Stimulated activated CD4-positive, alpha-beta T cell treated with anti-CD3 and anti-CD28 coated beads, Interleukin-4, amount 100 ng/mL, for 1 hour (primary cell): ENCODE data around the gene LIMCH1.
A peak's percentile ranks its signal among the peaks of the same experiment; 100 is the strongest.
"Not testable (repeated sequence)": the region's sequence is repeated elsewhere in the genome, so short reads cannot be mapped to it uniquely, and the experiment has no call there.

ENCODE experiments used
- DNase-seq: peaks from one replicate; pipeline ENCODE4 v3.0.0-alpha.2; 2020

Gene LIMCH1

DNA sequence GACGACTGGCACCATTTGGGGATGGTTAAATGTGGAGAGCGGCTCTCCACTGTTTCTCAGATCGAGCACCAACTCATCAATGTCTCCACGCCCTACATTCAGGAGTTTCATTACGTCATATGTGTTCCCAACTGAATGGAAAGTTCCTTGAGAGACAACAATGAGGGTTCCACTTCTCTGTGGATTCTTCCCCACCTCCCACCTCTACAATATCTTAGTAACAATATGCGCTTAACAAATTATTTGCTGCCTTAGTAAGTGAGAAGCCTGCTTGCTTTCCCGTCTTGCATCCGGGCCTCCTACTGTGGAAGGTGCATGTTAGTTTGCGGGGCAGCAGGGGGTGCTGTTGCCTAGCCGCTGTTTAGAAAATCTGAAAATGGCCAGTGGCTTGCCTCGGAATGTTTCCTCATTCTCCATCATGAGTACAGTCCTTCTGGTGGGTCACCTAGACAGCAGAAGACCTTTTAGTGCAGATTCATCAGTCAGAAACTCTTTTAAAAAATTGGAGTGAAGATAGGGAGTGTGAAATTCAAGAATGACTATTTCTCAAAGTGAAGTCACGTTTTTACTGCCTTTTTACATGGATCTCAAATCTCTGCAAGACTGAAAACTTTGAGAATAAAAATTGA is 154.9 kb downstream of the LIMCH1 start:
- DNase-seq, result peak; percentile 25

DNA sequence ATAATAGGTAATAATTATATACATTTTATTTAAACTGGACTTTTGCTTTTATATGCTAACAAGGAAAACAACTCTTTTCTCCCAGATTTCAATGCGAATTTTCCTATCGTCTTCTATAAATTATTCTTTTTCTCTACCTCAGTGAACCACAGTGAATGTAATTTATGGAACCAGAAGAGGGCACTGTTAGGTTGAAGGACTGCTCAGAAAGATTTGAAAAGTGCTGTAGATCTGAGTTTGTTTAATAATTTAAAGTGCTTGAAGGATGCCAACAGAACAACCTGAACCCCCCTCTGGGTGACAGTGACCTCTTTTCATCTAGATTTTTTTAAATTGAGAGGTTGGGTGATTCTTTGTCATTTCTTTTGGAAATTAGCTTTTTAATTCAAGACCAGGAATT is 155.7 kb downstream of the LIMCH1 start:
- DNase-seq, result no peak

DNA sequence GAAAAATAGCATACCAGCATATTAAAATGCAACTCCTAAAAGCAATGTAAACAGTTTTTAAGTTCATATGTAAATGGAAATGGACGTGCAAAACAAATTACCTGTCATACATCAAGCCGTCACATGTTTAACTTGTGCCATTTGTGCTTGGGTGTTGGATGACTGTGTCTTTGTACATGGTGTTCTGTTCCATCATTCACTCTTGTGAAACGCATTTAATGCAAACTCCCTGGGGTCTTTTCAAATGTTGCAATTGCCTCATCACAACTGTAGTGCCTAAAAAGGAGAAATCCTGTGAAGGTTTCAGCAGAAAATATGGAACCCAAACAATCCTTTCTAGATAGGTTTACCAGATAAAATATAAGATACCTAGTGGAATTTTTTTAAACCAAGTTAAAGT is 158.2 kb downstream of the LIMCH1 start:
- DNase-seq, result no peak

- DNase-seq, result no peak
These were observed 158.8 kb downstream of the LIMCH1 start for GRCh38 chr4:41696763-41697162.

GRCh38 chr4:41701983-41702382 is 164.0 kb downstream of the LIMCH1 start:
- no peak for DNase-seq

DNA sequence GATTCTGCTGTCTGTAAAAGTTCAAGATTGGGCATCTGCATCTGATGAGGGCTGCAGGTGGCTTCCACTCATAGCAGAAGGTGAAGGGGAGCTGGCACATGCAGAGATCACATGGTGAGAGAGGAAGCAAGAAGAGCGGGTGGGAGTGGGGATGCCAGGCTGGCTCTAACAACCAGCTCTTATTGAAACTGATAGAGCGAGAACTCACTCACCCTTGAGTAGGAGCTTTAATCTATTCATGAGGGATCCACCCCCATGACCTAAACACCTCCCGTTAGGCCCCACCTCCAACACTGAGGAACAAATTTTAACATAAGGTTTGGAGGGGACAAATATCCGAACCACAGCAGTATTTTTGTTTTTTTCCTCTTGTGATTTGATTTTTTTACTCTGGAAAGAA is 164.8 kb downstream of the LIMCH1 start:
- no peak for DNase-seq

GRCh38 chr4:41703785-41704184 is 165.8 kb downstream of the LIMCH1 start:
- no peak for DNase-seq

DNA sequence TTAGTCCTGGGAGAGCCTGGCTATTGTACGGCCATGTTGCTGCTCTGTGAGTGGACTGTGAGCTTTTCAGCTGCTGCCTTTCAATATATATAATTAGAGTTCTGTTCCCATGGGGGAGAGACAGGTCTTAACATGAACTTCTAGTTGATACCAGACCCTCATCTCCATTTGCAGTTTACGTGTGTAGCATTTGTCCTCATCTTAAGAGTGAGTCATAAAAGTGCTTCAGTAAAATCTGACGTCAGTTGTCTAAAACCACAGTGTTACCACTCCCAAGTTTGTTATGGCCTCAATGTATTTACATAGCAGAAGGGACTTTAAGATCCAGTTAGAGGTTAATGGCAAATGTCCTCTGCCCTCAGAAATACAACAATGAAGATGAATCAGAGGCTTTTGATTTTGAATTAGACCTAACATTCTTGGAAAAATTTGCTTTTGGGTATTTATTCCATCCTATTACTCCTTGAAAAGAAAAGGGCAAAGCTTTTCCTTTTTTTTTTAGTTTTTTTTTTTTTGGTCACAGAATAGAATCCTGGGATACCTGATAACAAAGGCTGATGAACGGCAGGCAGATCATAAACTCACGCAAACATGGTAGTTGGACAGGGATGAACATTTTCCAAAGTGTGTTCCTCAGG is 172.0 kb downstream of the LIMCH1 start:
- no peak for DNase-seq

GRCh38 chr4:41711654-41712053 is 173.7 kb downstream of the LIMCH1 start:
- not testable (repeated sequence) for DNase-seq

- DNase-seq, result no peak
These were observed 174.5 kb downstream of the LIMCH1 start for GRCh38 chr4:41712425-41712824.

DNA sequence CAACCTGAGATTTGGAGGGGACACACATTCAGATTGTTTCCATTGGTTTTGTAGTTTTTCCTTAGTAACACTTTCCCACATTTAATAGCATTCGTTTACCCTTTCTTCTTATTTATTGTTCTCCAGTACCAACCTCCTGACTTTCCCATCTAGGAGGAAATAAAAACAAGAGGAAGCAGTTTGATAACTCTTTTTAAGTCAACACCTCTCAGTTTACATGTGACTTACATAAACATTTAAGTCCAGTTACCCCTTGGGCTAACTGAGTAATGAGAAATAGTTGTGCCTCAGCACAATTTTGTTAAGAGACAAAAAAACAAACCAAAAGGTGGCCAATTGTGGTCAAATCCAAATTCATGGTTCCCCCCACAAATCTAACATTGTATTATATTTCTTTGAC is 175.8 kb downstream of the LIMCH1 start:
- no peak for DNase-seq

DNA sequence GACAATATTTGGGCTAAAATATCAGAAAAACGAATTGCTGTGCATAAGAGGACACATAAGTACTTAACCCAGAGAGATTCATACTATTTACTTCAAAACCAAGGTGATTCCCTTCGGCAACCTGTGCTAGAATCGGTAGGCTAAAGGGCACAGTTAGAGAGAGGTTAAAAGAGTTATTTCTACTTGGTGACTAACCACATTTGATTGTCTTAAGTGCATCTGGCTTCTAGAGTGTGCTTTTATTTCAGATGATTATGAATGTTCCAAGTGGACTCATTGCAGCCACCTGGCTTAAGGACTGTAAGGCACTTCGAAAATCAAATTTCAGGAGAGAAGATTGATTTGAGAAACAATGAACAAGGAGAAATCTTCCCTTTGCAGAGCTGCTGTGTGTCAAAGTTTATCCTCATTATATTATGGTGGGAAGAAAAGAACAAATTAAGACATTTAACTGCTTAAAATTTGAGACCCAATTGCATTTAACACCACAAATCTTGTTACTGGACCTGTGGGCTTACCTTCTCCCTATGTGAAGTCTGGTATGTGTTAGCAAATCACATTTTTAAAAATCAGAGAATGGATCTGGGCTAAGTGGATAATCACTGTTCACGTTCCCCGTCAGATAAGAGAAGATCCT is 176.5 kb downstream of the LIMCH1 start:
- DNase-seq, result no peak

GRCh38 chr4:41715155-41715554 is 177.2 kb downstream of the LIMCH1 start:
- DNase-seq, result no peak

DNA sequence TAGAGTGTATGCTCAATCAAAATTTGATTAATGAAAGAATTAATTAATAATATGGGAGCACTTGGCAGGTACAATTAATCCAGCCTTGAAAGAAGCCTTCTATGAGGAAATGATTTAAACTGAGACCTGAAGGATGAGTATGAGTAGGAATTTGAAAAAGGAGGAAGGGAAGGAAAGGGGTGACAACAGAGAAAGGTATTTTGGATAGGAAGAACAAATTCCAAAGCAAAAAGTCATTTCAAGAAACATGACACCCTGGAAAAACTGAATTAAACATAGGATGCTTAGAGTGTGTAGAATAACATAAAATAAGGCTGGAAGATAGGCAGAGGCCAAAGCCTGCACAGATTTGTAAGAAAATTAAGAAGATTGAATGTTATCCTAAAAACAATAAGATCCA is 180.9 kb downstream of the LIMCH1 start:
- no peak for DNase-seq

DNA sequence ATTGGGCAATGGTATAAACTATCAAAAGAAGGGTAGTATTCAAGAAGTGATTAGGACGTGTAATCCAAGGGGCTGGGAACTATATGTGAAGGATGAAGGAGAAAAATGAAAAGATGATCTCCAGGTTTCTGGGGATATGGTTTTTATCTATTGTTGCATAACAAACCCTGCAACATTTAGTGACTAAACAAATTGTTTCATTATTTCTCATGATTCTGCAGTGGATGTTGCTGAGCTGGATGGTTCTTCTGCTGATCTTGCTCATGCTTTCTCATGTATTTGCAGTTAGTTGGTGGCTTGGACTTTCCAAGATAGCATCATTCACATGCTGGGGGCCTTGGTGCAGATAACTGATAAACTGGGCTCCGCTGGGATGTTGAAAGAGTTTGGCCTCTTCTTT is 181.5 kb downstream of the LIMCH1 start:
- DNase-seq, result no peak

- DNase-seq, result no peak
These were observed 184.2 kb downstream of the LIMCH1 start for GRCh38 chr4:41722181-41722580.

DNA sequence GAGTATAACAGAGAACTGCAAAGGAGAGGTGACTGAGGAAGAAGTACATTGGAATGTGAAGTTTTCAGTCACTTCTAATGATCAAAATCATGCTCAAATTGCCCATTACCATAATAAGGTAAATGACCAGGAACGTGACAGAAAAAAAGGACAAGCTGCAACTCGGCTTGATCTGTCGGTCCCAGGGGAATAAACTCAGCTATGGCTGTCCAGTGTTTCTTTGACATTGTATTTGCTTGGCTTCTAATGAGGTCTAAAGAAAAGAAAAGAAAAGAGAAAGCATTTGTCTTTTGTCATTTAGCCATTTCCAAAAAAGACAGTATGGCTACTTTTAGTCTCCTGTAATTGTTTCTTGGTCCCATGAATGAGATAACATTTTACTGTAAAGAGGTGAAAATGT is 185.3 kb downstream of the LIMCH1 start:
- no peak for DNase-seq

- DNase-seq, result no peak
These were observed 187.3 kb downstream of the LIMCH1 start for GRCh38 chr4:41725254-41725653.

DNA sequence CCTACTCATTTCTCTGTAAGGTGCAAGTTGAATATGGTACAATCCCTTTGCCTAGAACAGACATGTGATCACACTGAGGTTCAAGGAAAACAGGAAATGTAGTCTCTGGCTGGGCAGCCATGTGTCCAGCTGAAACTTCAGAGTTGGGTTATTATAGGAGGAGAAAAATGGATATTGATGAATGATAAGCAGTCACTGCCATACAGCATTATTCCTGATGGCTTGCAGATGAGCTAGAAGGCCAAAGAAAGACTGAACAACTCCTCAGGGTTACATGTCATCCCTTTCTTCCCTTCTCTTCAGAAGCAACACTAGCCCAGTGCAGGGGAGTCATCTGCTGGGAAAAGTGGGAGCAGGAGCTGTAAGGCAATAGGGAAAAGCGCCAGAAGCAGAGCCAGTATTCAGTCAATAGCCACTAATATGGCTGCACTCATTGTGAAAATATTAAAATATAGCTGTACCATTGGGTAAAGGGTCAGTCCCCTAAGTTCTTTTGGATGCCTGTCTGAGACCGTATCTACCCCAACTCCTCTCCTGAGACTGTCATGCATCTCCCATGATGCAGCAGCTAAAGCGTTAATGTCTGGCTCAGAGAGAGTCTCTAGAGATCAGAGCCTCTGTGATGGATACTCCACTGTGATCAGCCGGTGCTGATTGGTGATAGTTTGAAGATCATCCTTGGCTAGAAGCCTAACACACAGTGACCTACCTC is 190.1 kb downstream of the LIMCH1 start:
- no peak for DNase-seq

GRCh38 chr4:41728573-41728913 is 190.6 kb downstream of the LIMCH1 start:
- DNase-seq, result no peak

DNA sequence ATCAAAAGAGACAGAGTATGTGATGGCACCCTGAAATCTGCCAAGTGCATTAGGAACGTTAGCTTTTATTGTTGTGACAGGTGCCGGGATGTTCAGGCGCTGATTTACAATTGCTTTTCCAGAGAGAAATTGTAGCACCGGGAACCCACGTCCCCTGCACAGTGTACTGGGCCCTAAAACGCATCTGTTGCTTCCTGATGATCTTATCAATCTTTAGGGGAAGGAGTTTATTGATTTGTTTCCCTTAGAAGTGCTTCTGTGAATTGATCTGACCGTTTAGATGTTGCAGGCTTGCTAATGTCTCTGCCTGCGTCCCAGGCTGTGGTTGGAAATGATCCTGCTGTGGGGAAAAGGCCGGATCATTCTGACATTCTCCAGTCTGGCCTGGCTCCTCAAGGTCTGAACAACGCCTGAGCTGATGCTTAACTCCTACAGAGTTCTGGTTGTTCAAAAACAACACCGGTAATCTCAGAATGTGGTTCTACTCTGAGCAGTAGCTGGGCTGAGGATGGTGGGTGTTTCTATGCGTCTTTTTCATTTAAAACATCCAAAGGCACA is 193.7 kb downstream of the LIMCH1 start:
- no peak for DNase-seq

GRCh38 chr4:41734371-41734770 is 196.4 kb downstream of the LIMCH1 start:
- no peak for DNase-seq

DNA sequence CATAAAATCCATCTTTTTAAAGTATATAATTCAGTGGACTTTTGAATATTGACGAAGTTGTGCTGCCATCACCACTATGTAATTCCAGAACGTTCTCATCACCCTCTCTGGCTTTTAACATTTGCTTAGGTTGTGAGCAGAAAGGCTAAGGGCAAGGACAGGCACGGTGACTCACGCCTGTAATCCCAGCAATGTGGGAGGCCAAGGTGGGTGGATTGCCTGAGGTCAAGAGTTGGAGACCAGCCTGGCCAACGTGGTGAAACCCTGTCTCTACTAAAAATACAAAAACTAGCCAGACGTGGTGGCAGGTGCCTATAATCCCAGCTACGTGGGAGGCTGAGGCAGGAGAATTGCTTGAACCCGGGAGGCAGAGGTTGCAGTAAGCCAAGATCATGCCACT is 199.5 kb downstream of the LIMCH1 start:
- not testable (repeated sequence) for DNase-seq

DNA sequence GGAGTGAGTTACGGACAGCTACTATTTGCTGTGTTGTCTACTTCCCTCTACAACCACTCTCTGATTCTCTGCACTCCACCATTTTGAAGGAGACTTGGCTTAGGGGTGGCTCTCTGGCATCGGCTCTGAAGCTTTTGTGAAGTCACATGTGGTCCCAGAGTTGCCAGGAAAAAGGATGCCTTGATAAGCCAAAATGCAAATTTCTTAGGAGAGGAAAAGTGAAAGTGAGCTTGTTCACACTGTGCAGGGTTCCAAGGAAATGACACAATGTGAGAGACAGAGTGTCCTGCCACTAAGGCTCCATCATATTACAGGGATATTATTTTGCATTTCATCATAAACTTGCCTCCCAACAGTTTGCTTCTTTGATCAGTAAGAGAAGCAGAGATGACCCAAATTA is 203.4 kb downstream of the LIMCH1 start:
- no peak for DNase-seq
